Ovary (tissue), 9 donors: Measurements from ENCODE around the gene SPRED2. TPM values are rescaled to one million over a fixed set of nuclear protein-coding genes. Genes with fewer than 3 reads are reported as not detected.

Experiments
- DNase-seq, 5 donors: peaks; one replicate each; pipeline ENCODE4 v3.0.0-alpha.2; 2019 to 2020
- H3K27ac ChIP-seq, 2 donors: fragments of 200-600 bp; one replicate each; pipeline versions ENCODE4 v1.5.1 to v1.8.0; 2019 to 2022
- H3K27me3 ChIP-seq: fragments of 200-600 bp; one replicate; pipeline ENCODE4 v1.8.0; 2022
- H3K36me3 ChIP-seq: fragments of 200-600 bp; sonication (generic); one replicate; pipeline ENCODE4 v1.5.1; 2019
- H3K4me1 ChIP-seq: one replicate; pipeline ENCODE4 v1.8.1; 2013; ENCODE audit warnings: mild to moderate bottlenecking, moderate library complexity; ENCODE audit not compliant: insufficient read depth
- H3K4me3 ChIP-seq: fragments of 200-600 bp; sonication (generic); one replicate; pipeline ENCODE4 v1.5.1; 2017
- H3K9me3 ChIP-seq, 2 donors: fragments of 200-600 bp in 1 of 2; sonication (generic) in 1 of 2; one replicate each; pipeline versions ENCODE4 v1.5.1 to v1.8.1; 2013 to 2019; ENCODE audit warnings: mild to moderate bottlenecking in 1 of 2, moderate library complexity in 1 of 2
- CTCF ChIP-seq, 3 donors: fragments of 450-650 bp in 2 of 3; fragments of 200-600 bp in 1 of 3; IDR thresholded peaks; one replicate each; pipeline versions ENCODE4 v1.5.1 to v1.8.0; 2016 to 2022; ENCODE audit warnings: antibody characterized with exemption in 3 of 3, mild to moderate bottlenecking in 1 of 3
- EP300 ChIP-seq: sonication (generic); formaldehyde crosslinking; IDR thresholded peaks from one replicate; pipeline ENCODE4 v1.6.1; 2017; ENCODE audit warnings: antibody characterized with exemption
- POLR2A ChIP-seq: fragments of 450-650 bp; IDR thresholded peaks from one replicate; pipeline ENCODE4 v1.6.1; 2017; ENCODE audit warnings: antibody characterized with exemption, mild to moderate bottlenecking, moderate library complexity
- WGBS, 3 donors: extraction: QIAGEN DNeasy Blood & Tissue Kit in 1 of 3; methylation state at CpG; one replicate each; pipeline versions ENCODE4 v1.1.5 to v1.1.7; 2013 to 2017; 5-methylcytosine and 5-hydroxymethylcytosine counted together
- intact Hi-C, 4 donors: fragments of 100-400 bp; cut with DNase I; formaldehyde crosslinking; loops; one replicate each; pipeline versions ENCODE4 v1.11.0 to v1.15.1; 2022 to 2023
- polyA plus RNA-seq, 2 donors: library from polyadenylated mRNA; stranded (reverse); fragments of 200-250 nt in 1 of 2; fragments of 350-450 nt in 1 of 2; fragmentation: Illumina TruSeq in 1 of 2; extraction: RNeasy Lipid Tissue Mini Kit (QIAGEN cat#74804) in 1 of 2; gene quantifications; one replicate each; pipeline ENCODE4 v1.2.3, GENCODE V29; 2013 to 2014
- total RNA-seq, 7 donors: library from RNA; depleted of rRNA in 2 of 7; stranded (reverse); fragments of >200 nt in 2 of 7; fragmentation: NEBNext Ultra II Directional in 3 of 7; extraction: Animal tissue kit (Norgen Biotek cat#: 25700) in 3 of 7; gene quantifications; one replicate each; pipeline versions ENCODE4 v1.1.0 to v1.2.4, GENCODE V29; 2016 to 2023
- donor health status: DM: no; HTN: no; CAD: no; lungs with moderate emphysema.
- donor health status: DM: no; HTN: no; CAD: no.
- donor health status: Bipolar disorder and iron deficiency.
- donor health status: DM: yes; HTN: yes; CAD: no.
- donor health status: DM: no; HTN: no; CAD: no.
- donor health status: DM: yes; HTN: yes; CAD: no.

The SPRED2 gene
- total and polyA plus RNA-seq, 9 donors, result 13.1 to 32.9 (median 17.6) TPM

GRCh38 chr2:65367524-65367923, 64.9 kb downstream of the SPRED2 start:
- H3K4me3 ChIP-seq, result no peak overlapping the region
- no peaks in the 10 kb centered on the region for H3K4me1 ChIP-seq
- TF ChIP-seq POLR2A (no peak), CTCF (IDR thresholded peaks at IDR 0.05) (no peak), EP300 (no peak)
- no peak for DNase-seq
- H3K9me3 ChIP-seq, result no peaks in the 10 kb centered on the region
- no peaks in the 10 kb centered on the region for H3K27me3 ChIP-seq
- H3K27ac ChIP-seq, result no peak overlapping the region
- 23 to 29% (median 28%) methylated on average over 4 of the region's 4 CpGs for WGBS, 3 donors
- intact Hi-C loops, result no loop called here
- H3K36me3 ChIP-seq, result no peaks in the 10 kb centered on the region

- peaks cover under 1% of the 10 kb centered on the region for H3K4me1 ChIP-seq
- no peak for DNase-seq
- H3K9me3 ChIP-seq, result no peaks in the 10 kb centered on the region
- intact Hi-C loops, result no loop called here
- no peak for TF ChIP-seq POLR2A
- TF ChIP-seq CTCF (IDR thresholded peaks at IDR 0.05), result no peak
- TF ChIP-seq EP300, result no peak
- no peaks in the 10 kb centered on the region for H3K36me3 ChIP-seq
- no peak overlapping the region for H3K27ac ChIP-seq
- H3K4me3 ChIP-seq, result no peak overlapping the region
- 65 to 69% (median 68%) methylated on average over 10 of the region's 10 CpGs for WGBS, 3 donors
- H3K27me3 ChIP-seq, result no peaks in the 10 kb centered on the region
Observed at GRCh38 chr2:65366595-65367125, 65.7 kb downstream of the SPRED2 start.

GRCh38 chr2:65364986-65365733, 67.2 kb downstream of the SPRED2 start:
- peaks cover 2% of the 10 kb centered on the region for H3K4me1 ChIP-seq
- no peak overlapping the region for H3K4me3 ChIP-seq
- WGBS, 3 donors, result 55 to 70% (median 68%) methylated on average over 2 of the region's 2 CpGs
- intact Hi-C loops, result no loop called here
- TF ChIP-seq EP300 (no peak), CTCF (IDR thresholded peaks at IDR 0.05) (no peak), POLR2A (no peak)
- H3K27me3 ChIP-seq, result no peaks in the 10 kb centered on the region
- no peak for DNase-seq
- H3K9me3 ChIP-seq, result no peaks in the 10 kb centered on the region
- no peak overlapping the region for H3K27ac ChIP-seq
- H3K36me3 ChIP-seq, result no peaks in the 10 kb centered on the region

- intact Hi-C loops, result no loop called here
- Histone ChIP-seq H3K4me3 (no peak overlapping the region), H3K27me3 (no peaks in the 10 kb centered on the region), H3K27ac (no peak overlapping the region), H3K9me3 (no peaks in the 10 kb centered on the region), H3K4me1 (peaks cover 2% of the 10 kb centered on the region), H3K36me3 (no peaks in the 10 kb centered on the region)
- DNase-seq, result no peak
- 86 to 93% (median 88%) methylated on average over 6 of the region's 6 CpGs for WGBS, 3 donors
- TF ChIP-seq CTCF (IDR thresholded peaks at IDR 0.05) (no peak), POLR2A (no peak), EP300 (no peak)
Observed at GRCh38 chr2:65363879-65364666, 68.3 kb downstream of the SPRED2 start.
